ENCODE data around the gene ST6GALNAC6.

The ST6GALNAC6 gene

GRCh38 chr9:127916720-127917581 is 17.5 kb upstream of the ST6GALNAC6 start, which contains the start of gene ST6GALNAC4:
TSS of gene ST6GALNAC4 (minus strand) at chr9:127917041. CDS start at chr9:127916419, 622 bp downstream.
- DNase-seq (ENCODE audit: low read depth), result peak; percentile 94

- no peak for DNase-seq (ENCODE audit: low read depth)
Observed at GRCh38 chr9:127915801-127916719, 16.7 kb upstream of the ST6GALNAC6 start.

DNA sequence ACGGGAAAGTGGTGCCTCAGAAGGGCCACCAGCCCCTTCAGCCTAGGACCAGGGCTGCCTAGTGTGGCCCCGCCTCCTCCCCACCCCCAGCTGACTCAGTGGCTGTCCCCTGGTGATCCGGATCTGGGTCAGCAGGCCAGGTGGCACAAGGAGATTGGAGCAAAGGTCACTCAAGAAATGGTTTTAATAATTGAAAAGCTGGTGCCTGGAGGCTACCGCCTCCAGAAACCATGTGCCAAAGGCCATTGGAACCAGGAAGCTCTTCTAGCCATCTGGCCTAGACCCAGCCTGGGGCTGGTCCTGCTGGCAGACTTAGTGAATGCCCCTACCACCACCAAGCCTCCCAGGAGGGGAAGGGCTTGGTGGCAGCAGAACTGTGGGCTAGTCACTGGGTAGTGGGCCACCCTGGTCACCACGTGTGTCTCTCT is 15.9 kb upstream of the ST6GALNAC6 start:
- DNase-seq (ENCODE audit: low read depth), result no peak

- no peak for DNase-seq (ENCODE audit: low read depth)
Observed at GRCh38 chr9:127913682-127914081, 14.3 kb upstream of the ST6GALNAC6 start.

GRCh38 chr9:127912882-127913281 is 13.5 kb upstream of the ST6GALNAC6 start:
- no peak for DNase-seq (ENCODE audit: low read depth)

GRCh38 chr9:127912296-127912695 is 12.9 kb upstream of the ST6GALNAC6 start:
- no peak for DNase-seq (ENCODE audit: low read depth)

- DNase-seq (ENCODE audit: low read depth), result no peak
Observed at GRCh38 chr9:127910613-127911205, 11.3 kb upstream of the ST6GALNAC6 start.

DNA sequence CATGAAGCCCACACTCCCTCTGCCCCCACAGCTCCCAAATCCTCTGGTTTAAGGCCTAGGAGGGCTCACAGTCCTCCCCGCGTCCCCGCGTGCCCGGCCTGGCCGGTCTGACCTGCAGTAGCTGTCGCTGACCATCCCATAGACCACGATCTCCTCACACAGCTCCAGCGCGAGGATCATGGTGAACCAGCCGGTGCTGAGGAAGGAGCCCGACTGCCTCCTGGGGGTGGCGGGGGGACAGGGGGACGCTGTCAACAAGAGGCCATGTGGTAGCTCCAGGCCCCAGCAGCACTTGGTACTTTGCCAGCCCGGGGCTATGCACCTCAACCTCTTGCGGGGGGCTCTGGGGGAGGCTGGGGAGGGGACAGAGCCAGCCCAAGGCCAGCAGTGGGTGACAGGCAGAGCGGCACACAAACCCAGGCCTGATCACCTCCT is 10.5 kb upstream of the ST6GALNAC6 start:
- DNase-seq (ENCODE audit: low read depth), result no peak

DNA sequence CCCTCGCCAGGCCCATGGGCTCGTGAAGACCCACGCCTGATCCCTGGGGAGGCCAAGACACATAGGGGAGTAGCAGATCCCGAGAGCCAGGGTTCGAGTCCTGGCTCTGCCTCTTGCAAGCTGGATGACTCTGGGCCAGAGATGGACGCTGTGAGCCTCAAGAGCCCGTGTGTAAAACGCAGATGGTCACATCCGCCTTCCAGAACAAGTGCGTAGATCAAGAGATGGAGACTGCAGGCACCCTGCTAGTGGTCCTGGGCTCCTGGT is 9.2 kb upstream of the ST6GALNAC6 start:
- DNase-seq (ENCODE audit: low read depth), result no peak

- no peak for DNase-seq (ENCODE audit: low read depth)
Observed at GRCh38 chr9:127907867-127908659, 8.7 kb upstream of the ST6GALNAC6 start.

DNA sequence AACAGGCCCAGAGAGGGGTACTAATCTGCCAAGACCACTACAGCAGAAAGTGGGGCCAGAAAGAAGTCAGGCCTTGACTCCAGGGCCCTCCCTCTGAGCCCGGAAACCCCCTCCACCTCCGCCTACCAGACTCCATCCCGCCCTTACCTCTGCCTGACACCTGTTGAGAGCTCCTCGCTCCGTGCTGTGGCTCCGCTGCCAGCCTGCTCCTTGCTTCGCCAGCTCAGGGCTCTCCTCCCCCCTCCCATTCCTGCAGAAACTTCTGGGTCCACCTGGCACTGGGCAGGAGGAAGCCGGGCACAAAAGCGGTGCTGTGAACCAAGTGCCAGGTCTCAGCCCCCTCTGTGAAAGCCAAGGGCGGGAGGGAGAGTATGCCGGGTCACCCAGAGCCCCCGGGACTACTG is 6.4 kb upstream of the ST6GALNAC6 start:
- peak; percentile 57 for DNase-seq (ENCODE audit: low read depth)

- DNase-seq (ENCODE audit: low read depth), result peak; percentile 50
Observed at GRCh38 chr9:127905004-127905728, 5.8 kb upstream of the ST6GALNAC6 start.

DNA sequence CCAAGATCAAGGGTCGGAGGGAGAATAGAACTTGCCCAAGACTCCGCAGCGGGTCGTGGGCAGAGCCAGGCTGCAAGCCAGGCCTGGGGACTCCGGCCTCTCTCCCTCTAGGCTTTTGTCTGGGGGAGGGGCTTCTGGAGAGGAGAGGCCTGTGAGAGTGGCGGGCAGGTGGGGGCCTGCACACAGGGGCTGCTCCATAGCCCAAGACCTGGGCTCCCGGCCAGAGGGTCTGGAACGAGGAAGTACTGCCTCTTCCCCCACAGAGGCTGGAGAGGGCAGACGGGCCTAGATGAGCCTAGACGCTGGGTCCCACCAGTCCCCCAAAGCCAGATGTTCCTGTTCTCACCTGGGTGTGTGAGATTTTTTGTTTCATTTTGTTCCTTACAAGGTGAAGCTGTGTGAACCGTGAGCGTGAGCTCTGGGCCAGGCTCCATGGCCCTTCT is 5.2 kb upstream of the ST6GALNAC6 start:
- no peak for DNase-seq (ENCODE audit: low read depth)

DNA sequence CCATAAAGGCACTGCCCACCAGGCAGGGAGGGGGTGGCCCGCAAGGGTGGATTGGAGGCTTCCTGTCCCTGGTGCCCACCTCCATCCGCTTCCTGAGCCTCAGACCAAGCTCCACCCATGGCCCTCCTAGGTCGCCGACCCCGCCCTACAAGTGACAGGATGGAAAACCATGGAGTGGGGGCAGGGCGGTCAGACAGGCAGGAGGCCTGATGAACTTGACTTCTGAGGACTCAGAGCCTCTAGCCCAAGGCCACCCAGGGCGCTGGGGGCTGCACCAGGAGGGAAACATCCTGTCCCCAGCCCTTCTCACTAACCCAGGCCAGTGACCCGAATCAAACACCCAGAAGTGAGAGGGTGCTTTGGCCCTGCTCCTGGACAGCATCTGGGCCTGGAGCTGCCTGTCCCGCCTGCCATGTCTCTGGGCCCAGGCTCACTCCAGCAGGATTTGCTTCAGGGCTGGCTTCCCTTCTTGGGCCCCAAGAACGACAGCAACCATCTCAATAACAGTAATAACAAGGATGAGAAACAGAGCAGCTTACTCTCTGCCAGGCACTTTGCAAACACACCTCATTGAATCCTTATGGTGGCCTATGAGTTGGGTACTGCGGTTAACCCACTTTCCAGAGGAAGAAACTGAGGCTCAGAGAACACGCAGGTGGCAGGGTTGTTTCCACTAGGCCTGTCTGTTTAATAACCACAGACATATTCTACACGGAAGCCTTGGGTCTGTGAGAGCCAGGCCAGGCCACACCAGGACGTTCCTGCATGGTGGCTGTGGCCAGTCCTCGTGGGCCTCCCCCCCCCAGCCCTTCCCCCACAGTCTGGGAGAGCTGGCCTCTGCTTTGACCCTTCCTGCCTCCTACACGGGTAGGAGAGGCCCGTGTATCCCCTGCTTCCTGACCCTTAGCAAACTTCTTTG is 4.4 kb upstream of the ST6GALNAC6 start:
- DNase-seq (ENCODE audit: low read depth), result peak; percentile 66

GRCh38 chr9:127898433-127899127 is 823 bp downstream of the ST6GALNAC6 start:
- no peak for DNase-seq (ENCODE audit: low read depth)

DNA sequence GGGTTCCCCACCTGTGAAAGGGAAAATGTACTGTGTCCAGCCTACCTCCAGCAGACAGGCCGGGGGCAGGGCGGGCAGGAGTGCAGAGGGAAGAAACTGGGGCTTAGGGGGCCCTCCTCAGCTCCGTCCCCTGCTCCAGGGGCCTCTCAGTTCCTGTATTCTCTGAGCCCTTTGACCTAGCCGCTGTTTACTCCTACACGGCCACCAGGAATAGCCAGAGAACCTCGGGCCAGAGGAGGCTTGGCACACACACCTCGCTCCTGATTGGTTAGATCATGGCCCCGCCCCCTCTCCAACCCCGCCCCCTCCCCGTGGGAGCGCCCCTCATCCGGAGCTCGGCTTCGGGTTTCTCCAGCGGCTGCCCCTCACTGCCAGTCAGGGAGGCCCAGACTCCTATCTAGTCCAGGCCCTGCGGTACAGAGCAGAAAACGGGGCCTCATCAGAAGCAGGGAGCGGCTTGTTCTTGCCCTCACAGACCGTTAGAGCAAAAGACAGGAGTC is 2.2 kb downstream of the ST6GALNAC6 start:
- DNase-seq (ENCODE audit: low read depth), result no peak

GRCh38 chr9:127896395-127897192 is 2.8 kb downstream of the ST6GALNAC6 start:
- no peak for DNase-seq (ENCODE audit: low read depth)

- DNase-seq (ENCODE audit: low read depth), result no peak
Observed at GRCh38 chr9:127895811-127896210, 3.6 kb downstream of the ST6GALNAC6 start.
